ENCODE measurements around the gene ATP9B.

DNA sequence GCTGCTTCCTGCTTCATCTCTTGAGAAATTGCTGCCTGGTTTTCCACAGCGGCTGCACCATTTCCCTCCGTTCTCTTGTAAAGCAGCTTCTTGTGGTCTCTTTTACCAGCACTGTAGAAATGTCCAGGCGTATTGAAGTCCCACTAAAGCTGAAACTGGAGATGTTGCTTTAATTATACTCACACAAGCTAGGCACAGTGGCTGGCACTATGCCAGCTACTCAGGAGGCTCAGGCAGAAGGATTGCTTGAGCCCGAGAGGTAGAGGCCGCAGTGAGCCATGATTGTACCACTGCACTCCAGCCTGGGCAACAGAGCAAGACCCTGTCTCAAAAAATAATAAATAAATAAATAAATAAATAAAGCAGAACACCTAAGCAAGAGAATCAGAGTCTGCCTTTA, 19.2 kb upstream of the ATP9B start:
- TF ChIP-seq, protein P1, sequence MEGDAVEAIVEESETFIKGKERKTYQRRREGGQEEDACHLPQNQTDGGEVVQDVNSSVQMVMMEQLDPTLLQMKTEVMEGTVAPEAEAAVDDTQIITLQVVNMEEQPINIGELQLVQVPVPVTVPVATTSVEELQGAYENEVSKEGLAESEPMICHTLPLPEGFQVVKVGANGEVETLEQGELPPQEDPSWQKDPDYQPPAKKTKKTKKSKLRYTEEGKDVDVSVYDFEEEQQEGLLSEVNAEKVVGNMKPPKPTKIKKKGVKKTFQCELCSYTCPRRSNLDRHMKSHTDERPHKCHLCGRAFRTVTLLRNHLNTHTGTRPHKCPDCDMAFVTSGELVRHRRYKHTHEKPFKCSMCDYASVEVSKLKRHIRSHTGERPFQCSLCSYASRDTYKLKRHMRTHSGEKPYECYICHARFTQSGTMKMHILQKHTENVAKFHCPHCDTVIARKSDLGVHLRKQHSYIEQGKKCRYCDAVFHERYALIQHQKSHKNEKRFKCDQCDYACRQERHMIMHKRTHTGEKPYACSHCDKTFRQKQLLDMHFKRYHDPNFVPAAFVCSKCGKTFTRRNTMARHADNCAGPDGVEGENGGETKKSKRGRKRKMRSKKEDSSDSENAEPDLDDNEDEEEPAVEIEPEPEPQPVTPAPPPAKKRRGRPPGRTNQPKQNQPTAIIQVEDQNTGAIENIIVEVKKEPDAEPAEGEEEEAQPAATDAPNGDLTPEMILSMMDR (conservative IDR thresholded peaks at IDR 0.05; ENCODE audit: low read length), result no peak
- no peak for TF ChIP-seq EZH2phosphoT487 (IDR thresholded peaks at IDR 0.05; ENCODE audit: borderline replicate concordance)

Data from Loucy (cell line).